Endodermal cell (in vitro differentiated cells): ENCODE data around the gene FBXW7. TPM values are rescaled to one million over a fixed set of nuclear protein-coding genes. Genes with fewer than 3 reads are reported as not detected.

Source experiments
- DNase-seq: peaks from one replicate; pipeline ENCODE4 v3.0.0-alpha.2; 2017
- H3K27ac ChIP-seq: 2 replicates; pipeline ENCODE4 v1.5.1; 2013; ENCODE audit warnings: mild to moderate bottlenecking, low read depth, low read length, moderate library complexity
- H3K27me3 ChIP-seq: 2 replicates; pipeline ENCODE4 v1.6.1; 2013; ENCODE audit warnings: mild to moderate bottlenecking, low read length, moderate library complexity; ENCODE audit not compliant: insufficient read depth, control insufficient read depth, poor library complexity, severe bottlenecking
- H3K36me3 ChIP-seq: 2 replicates; pipeline ENCODE4 v1.7.0; 2013; ENCODE audit warnings: mild to moderate bottlenecking, low read length, moderate library complexity; ENCODE audit not compliant: control insufficient read depth, insufficient read depth
- H3K4me1 ChIP-seq: one replicate; pipeline ENCODE4 v1.7.0; 2013; ENCODE audit warnings: low read length; ENCODE audit not compliant: control insufficient read depth, insufficient read depth
- H3K4me3 ChIP-seq: 2 replicates; pipeline ENCODE4 v1.5.1; 2013; ENCODE audit warnings: mild to moderate bottlenecking, low read length, moderate library complexity
- H3K9ac ChIP-seq: 2 replicates; pipeline ENCODE4 v1.6.1; 2013; ENCODE audit warnings: mild to moderate bottlenecking, low read length, moderate library complexity; ENCODE audit not compliant: poor library complexity, severe bottlenecking; ENCODE audit errors: extremely low read depth
- H3K9me3 ChIP-seq: 2 replicates; pipeline ENCODE4 v1.6.1; 2013; ENCODE audit warnings: mild to moderate bottlenecking, low read length, moderate library complexity; ENCODE audit not compliant: control insufficient read depth
- H3K27ac Mint-ChIP-seq: 2 replicates; pipeline ENCODE4 v1.8.0; 2020; ENCODE audit warnings: mixed read lengths
- H3K27me3 Mint-ChIP-seq: 2 replicates; pipeline ENCODE4 v1.8.0; 2021; ENCODE audit warnings: mild to moderate bottlenecking, mixed read lengths; ENCODE audit not compliant: insufficient read depth
- H3K36me3 Mint-ChIP-seq: 2 replicates; pipeline ENCODE4 v1.8.0; 2020; ENCODE audit warnings: low read depth, mixed read lengths
- H3K4me1 Mint-ChIP-seq: 2 replicates; pipeline ENCODE4 v1.8.0; 2020; ENCODE audit warnings: mixed read lengths
- H3K4me3 Mint-ChIP-seq: 2 replicates; pipeline ENCODE4 v1.8.0; 2020; ENCODE audit warnings: mild to moderate bottlenecking, moderate library complexity, mixed read lengths
- H3K9me3 Mint-ChIP-seq: 2 replicates; pipeline ENCODE4 v1.8.0; 2020; ENCODE audit warnings: mild to moderate bottlenecking, mixed read lengths
- WGBS, 2 experiments: methylation state at CpG; one replicate each; pipeline versions ENCODE4 v1.1.5 to v1.1.7; 2013; ENCODE audit warnings: missing lambda C conversion rate in 2 of 2, mixed read lengths in 1 of 2; ENCODE audit not compliant: insufficient coverage in 1 of 2, insufficient read length in 1 of 2; 5-methylcytosine and 5-hydroxymethylcytosine counted together
- total RNA-seq, 2 donors: library from RNA; stranded (reverse); fragmentation: NEBNext Ultra II Directional in 1 of 2; extraction: Animal tissue kit (Norgen Biotek cat#: 25700) in 1 of 2; gene quantifications; 2 replicates in 1 of 2; 3 replicates in 1 of 2; pipeline ENCODE4 v1.2.1, GENCODE V29; 2021
- TF ChIP-seq, protein P1 (sequence below): fragments of 200-600 bp; sonication (generic); conservative IDR thresholded peaks from 2 replicates; pipeline ENCODE4 v1.5.0; 2021; ENCODE audit warnings: antibody characterized with exemption, mild to moderate bottlenecking

FBXW7 gene
- total RNA-seq, 2 donors from 2014 or later = 34.3 to 34.4 TPM

DNA sequence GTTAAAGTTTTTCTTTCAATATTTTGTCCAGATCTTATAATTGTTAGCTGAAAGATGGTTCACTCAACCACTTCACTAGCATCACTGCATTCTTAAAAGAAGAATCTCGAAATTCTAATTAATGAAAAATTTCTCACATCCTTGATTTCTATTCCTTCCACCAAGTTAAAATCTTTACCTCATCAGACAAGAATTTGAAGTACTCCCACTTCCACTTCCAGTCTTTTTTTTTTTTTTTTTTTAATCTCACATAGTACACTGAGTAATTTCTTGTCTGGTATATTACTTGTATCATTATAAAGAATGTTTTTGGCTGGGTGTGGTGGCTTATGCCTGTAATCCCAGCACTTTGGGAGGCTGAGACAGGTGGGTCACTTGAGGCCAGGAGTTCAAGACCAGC, 73.2 kb downstream of the FBXW7 start:
- Mint-ChIP-seq H3K36me3 (no peaks in the 10 kb centered on the region), H3K9me3 (no peaks in the 10 kb centered on the region), H3K27ac (peak overlapping the region; percentile 66), H3K4me1 (peaks cover 23% of the 10 kb centered on the region), H3K27me3 (no peaks in the 10 kb centered on the region), H3K4me3 (no peak overlapping the region)
- Histone ChIP-seq H3K36me3 (no peaks in the 10 kb centered on the region), H3K9ac (no peak overlapping the region), H3K4me3 (no peak overlapping the region), H3K27me3 (no peaks in the 10 kb centered on the region), H3K4me1 (no peaks in the 10 kb centered on the region), H3K9me3 (no peaks in the 10 kb centered on the region), H3K27ac (no peak overlapping the region)
- WGBS, 2 experiments = 82 to 100% methylated on average over 1 of the region's 1 CpG
- TF ChIP-seq, protein P1, sequence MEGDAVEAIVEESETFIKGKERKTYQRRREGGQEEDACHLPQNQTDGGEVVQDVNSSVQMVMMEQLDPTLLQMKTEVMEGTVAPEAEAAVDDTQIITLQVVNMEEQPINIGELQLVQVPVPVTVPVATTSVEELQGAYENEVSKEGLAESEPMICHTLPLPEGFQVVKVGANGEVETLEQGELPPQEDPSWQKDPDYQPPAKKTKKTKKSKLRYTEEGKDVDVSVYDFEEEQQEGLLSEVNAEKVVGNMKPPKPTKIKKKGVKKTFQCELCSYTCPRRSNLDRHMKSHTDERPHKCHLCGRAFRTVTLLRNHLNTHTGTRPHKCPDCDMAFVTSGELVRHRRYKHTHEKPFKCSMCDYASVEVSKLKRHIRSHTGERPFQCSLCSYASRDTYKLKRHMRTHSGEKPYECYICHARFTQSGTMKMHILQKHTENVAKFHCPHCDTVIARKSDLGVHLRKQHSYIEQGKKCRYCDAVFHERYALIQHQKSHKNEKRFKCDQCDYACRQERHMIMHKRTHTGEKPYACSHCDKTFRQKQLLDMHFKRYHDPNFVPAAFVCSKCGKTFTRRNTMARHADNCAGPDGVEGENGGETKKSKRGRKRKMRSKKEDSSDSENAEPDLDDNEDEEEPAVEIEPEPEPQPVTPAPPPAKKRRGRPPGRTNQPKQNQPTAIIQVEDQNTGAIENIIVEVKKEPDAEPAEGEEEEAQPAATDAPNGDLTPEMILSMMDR = no peak
- DNase-seq = no peak

DNA sequence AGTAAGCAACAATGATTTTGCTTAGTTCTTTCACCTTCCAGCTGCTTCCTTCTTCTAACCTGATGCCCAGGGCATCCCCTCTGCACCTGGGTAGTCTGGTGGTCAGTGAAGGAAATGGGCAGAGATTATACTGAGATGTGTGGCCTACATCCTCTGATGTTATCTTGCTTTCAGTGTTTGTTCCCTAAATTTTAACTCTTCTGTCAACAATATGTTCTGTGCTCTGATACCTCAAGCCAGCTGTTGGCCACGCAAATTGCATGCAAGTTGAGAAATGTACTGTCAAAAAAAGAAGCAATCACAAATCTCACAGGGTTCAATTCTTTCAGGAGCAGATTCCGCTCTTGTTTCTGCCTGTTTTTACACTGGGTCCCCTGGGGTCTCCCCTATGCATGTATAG, 73.8 kb downstream of the FBXW7 start:
- Histone ChIP-seq H3K27me3 (no peaks in the 10 kb centered on the region), H3K27ac (no peak overlapping the region), H3K4me1 (no peaks in the 10 kb centered on the region), H3K9ac (no peak overlapping the region), H3K9me3 (no peaks in the 10 kb centered on the region), H3K4me3 (no peak overlapping the region), H3K36me3 (no peaks in the 10 kb centered on the region)
- Mint-ChIP-seq H3K27ac (peak overlapping the region; percentile 66), H3K4me3 (no peak overlapping the region), H3K4me1 (peaks cover 23% of the 10 kb centered on the region), H3K27me3 (no peaks in the 10 kb centered on the region), H3K36me3 (no peaks in the 10 kb centered on the region), H3K9me3 (no peaks in the 10 kb centered on the region)
- TF ChIP-seq, protein P1 = no peak
- DNase-seq = no peak
- WGBS, 2 experiments = 96 to 100% methylated on average over 2 of the region's 2 CpGs

DNA sequence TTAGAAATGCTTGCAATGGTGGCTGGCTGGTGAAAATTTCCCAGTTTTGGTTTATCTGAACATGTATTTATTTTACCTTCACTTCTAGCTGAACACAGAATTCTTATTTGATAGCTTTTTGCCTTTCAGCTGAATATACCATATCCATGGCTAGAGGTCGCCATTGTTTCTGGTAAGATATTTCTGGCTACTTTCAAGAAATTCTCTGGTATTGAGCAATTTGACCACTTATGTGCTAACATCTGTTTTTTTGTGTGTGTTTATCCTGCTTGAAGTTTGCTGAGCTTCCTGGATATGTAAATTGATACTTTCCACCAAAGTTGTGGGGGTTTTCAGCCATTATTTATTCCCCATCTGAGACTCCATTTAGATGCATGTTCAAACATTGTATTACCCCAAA, 75.4 kb downstream of the FBXW7 start:
- Histone ChIP-seq H3K27me3 (no peaks in the 10 kb centered on the region), H3K4me1 (no peaks in the 10 kb centered on the region), H3K36me3 (no peaks in the 10 kb centered on the region), H3K9ac (no peak overlapping the region), H3K27ac (no peak overlapping the region), H3K4me3 (no peak overlapping the region), H3K9me3 (no peaks in the 10 kb centered on the region)
- Mint-ChIP-seq H3K27ac (no peak overlapping the region), H3K9me3 (no peaks in the 10 kb centered on the region), H3K4me1 (peaks cover 26% of the 10 kb centered on the region), H3K27me3 (no peaks in the 10 kb centered on the region), H3K36me3 (no peaks in the 10 kb centered on the region), H3K4me3 (no peak overlapping the region)
- TF ChIP-seq, protein P1 = peak; percentile 28
- WGBS, 2 experiments = 83 to 86% methylated on average over 1 of the region's 1 CpG
- no peak for DNase-seq
